Motor neuron (in vitro differentiated cells): ENCODE results near the gene EYA3. TPM values are rescaled to one million over a fixed set of nuclear protein-coding genes. Genes with fewer than 3 reads are reported as not detected.
A peak's percentile ranks its signal among the peaks of the same experiment; 100 is the strongest.

Experiments
- ATAC-seq, 8 experiments: fragments of 200-7000 bp; cut with Tn5 transposase; replicated peaks in 6 of 8; 2 replicates each; pipeline ENCODE4 v1.8.0; 2021; ENCODE audit warnings: mild to moderate bottlenecking in 8 of 8, moderate library complexity in 8 of 8
- H3K27ac ChIP-seq, 2 donors: fragments of 250-450 bp; sonication (Bioruptor Pico); 2 replicates each; pipeline ENCODE4 v1.9.0; 2021; ENCODE audit warnings: antibody characterized with exemption in 2 of 2, mild to moderate bottlenecking in 2 of 2, moderate library complexity in 1 of 2
- H3K4me1 ChIP-seq, 2 donors: fragments of 250-450 bp; sonication (Bioruptor Pico); replicated peaks in 1 of 2; 2 replicates each; pipeline ENCODE4 v1.6.1; 2021; ENCODE audit warnings: antibody characterized with exemption in 2 of 2, mild to moderate bottlenecking in 2 of 2, moderate library complexity in 1 of 2
- H3K4me3 ChIP-seq, 5 donors: fragments of 250-450 bp; sonication (Bioruptor Pico); 2 replicates each; pipeline ENCODE4 v1.9.0; 2021; ENCODE audit warnings: antibody characterized with exemption in 5 of 5, mild to moderate bottlenecking in 5 of 5, moderate library complexity in 4 of 5
- WGBS, 10 experiments: fragments of 450-650 bp; shearing (Covaris generic); methylation state at CpG; one replicate each; pipeline ENCODE4 v1.0.0; 2022; 5-methylcytosine and 5-hydroxymethylcytosine counted together
- in situ Hi-C, 9 experiments: fragments of 400-800 bp; cut with MboI; loops; one replicate each; pipeline ENCODE4 v1.15.0; 2021; ENCODE audit warnings: low sequenced_read_pairs in 9 of 9, low pct_unique_long_range_greater_than_20kb in 2 of 9; ENCODE audit not compliant: unreplicated experiment in 9 of 9
- total RNA-seq, 8 experiments: library from RNA; unstranded; fragments of 300-600 nt; gene quantifications; 2 replicates each; pipeline versions ENCODE4 v1.2.3 to v1.2.4, GENCODE V29; 2022

Gene EYA3
- total RNA-seq, 8 experiments from 2014 or later, result 11.2 to 30.3 (median 19.6) TPM

DNA sequence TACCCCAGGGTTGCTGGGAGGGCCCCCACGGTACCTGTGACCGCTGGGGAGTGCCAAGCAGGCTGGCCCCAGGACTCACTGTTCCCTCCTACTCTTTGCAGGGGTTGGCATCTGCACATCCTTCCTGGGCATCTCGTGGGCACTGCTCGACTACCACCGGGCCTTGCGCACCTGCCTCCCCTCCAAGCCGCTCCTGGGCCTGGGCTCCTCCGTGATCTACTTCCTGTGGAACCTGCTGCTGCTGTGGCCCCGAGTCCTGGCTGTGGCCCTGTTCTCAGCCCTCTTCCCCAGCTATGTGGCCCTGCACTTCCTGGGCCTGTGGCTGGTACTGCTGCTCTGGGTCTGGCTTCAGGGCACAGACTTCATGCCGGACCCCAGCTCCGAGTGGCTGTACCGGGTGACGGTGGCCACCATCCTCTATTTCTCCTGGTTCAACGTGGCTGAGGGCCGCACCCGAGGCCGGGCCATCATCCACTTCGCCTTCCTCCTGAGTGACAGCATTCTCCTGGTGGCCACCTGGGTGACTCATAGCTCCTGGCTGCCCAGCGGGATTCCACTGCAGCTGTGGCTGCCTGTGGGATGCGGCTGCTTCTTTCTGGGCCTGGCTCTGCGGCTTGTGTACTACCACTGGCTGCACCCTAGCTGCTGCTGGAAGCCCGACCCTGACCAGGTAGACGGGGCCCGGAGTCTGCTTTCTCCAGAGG is 121.9 kb downstream of the EYA3 start:
- Histone ChIP-seq H3K4me3 (no peak overlapping the region), H3K27ac (no peak overlapping the region), H3K4me1 (peaks cover 0 to under 1% of the 10 kb centered on the region in 2 donors)
- in situ Hi-C loops, result loop anchor here in 1 of 9 experiments (25.0 kb wide), 1 partner anchor 104 kb away; the partner anchor contains the start of gene THEMIS2
- WGBS, 10 experiments, result 86 to 100% (median 94%) methylated on average over 2 to 19 of the region's 24 CpGs; no CpG with 5 or more reads in 2 of the 10 experiments
- ATAC-seq, result no peak

DNA sequence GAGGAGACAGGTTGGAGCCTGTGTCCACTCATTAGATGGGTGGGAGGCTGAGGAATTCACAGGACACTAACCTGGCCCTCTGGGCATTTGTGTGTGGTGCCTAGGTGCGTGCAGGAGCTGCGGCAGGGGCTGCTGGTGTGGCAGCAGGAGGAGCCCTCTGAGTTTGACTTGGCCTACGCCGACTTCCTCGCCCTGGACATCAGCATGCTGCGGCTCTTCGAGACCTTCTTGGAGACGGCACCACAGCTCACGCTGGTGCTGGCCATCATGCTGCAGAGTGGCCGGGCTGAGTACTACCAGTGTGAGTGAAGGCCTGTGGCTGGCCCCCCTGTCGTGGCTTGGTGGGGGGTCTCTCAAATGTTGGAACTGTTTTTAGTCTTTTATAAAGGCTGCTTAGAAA is 125.0 kb downstream of the EYA3 start:
- peaks cover 0 to 4% of the 10 kb centered on the region in 2 donors for H3K4me1 ChIP-seq
- H3K27ac ChIP-seq, result no peak overlapping the region
- 90 to 95% methylated on average over 2 to 7 of the region's 11 CpGs; no CpG with 5 or more reads in 8 of the 10 experiments for WGBS, 10 experiments
- in situ Hi-C loops, result loop anchor here in 1 of 9 experiments (25.0 kb wide), 1 partner anchor 101 kb away; the partner anchor contains the start of gene THEMIS2
- no peak for ATAC-seq
- no peak overlapping the region for H3K4me3 ChIP-seq

DNA sequence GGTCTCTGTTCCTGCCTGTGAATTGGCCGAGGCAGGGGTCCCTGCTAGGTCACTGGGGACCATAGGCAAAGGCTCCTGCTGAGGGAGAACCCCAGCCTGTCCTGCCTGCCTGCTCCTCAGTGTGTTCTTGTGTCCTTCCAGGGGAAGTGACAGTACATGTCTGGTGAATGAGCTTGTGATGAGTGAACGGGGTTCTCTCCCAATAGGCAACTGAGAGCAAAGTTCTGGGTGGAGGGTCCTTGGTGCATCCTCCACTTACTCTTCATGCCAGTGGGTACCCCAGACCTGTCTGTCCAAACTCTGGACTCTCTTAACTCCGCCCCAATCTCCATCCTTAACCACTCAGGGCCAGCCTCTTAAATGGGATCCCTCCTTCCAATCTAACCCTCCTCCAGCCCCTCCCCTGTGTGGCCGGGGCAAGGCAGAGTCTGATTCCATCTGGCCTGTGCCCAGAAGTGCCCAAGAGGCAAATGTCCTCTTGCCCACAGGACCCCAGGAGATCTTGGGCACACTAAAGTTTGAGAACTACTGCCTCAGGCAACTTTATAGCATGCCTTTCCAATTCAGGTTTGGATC is 126.7 kb downstream of the EYA3 start:
- 23 to 100% (median 69%) methylated on average over 1 to 4 of the region's 4 CpGs; no CpG with 5 or more reads in 3 of the 10 experiments for WGBS, 10 experiments
- H3K4me3 ChIP-seq, result no peak overlapping the region
- peak in 1 of 8 experiments; percentile 5 for ATAC-seq
- H3K4me1 ChIP-seq, result peaks cover 0 to 4% of the 10 kb centered on the region in 2 donors
- in situ Hi-C loops, result loop anchor here in 1 of 9 experiments (25.0 kb wide), 1 partner anchor 99 kb away; the partner anchor contains the start of gene THEMIS2
- H3K27ac ChIP-seq, result no peak overlapping the region

DNA sequence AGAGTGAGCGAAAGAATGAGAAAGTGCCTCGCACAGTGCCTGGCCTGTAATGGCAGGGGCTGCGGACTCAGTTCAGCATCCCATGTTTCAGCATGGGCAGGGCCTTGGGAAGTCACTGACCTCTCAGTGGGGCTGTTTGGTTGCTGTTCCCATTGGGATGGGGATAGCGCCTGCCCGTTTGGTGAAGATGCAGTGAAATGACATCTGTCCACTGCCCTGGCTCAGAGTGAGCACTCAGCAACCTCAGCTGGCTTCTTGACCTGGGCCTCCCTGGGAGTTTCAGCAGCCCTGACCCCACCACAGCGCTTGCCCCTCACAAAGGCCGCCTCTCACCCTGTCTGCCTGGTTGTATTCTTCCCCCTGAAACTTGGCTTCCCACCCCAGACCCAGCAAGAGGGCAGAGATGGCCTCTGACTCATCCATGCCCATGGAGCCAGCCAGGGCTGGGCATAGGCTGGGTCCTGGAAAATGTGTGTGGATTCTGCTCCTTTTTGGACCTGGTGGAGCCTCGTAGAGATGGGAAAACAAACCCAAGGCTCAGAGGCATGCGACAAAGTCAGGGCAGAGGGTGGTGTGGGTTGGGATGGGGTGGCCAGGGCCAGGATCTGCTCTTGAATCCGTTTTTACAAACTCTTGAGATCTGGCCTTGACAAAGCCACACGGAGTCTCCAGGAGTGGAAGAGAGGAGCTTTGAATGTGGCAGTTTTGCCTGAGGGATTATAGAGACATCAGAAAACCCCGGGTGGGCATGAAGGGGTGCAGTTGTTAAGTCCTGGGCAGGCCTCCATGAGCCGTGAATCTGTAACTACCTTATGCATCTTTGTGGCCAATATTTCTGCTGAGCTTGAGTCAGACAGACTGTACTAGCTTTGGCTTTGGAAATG is 127.4 kb downstream of the EYA3 start:
- 0 to 100% (median 80%) methylated on average over 1 to 13 of the region's 13 CpGs; no CpG with 5 or more reads in 1 of the 10 experiments for WGBS, 10 experiments
- in situ Hi-C loops, result loop anchor here in 1 of 9 experiments (25.0 kb wide), 1 partner anchor 99 kb away; the partner anchor contains the start of gene THEMIS2
- peak in 1 of 8 experiments; percentile 3 for ATAC-seq
- H3K4me1 ChIP-seq, result peaks cover 0 to 4% of the 10 kb centered on the region in 2 donors
- H3K27ac ChIP-seq, result no peak overlapping the region
- no peak overlapping the region for H3K4me3 ChIP-seq

DNA sequence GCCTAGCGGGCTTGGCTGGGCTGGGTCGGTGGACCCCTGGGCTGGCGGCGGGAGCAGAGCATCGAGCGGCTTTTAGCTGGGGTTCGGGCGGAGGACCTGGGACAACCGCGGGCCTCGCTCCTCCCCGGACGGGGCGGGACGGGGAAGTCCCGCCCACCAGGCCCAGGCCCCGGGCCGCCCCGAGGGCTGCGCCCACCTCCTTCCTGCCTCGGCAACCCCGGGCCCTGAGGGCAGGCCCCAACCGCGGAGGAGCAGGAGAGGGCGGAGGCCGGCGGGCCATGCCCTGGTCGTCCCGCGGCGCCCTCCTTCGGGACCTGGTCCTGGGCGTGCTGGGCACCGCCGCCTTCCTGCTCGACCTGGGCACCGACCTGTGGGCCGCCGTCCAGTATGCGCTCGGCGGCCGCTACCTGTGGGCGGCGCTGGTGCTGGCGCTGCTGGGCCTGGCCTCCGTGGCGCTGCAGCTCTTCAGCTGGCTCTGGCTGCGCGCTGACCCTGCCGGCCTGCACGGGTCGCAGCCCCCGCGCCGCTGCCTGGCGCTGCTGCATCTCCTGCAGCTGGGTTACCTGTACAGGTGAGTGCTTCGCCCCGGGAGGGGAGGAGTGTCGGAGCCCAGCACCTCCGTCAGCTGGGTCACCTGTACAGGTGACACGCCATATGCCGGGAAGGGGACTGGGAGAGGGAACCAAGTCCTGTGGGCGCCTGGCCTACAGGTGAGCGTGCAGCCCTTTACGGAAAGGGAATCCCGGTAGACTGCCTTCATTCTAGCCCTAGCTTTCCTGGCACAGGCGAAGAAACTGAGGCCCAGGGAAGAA is 128.4 kb downstream of the EYA3 start, which contains the start of gene XKR8:
XKR8 (plus strand) TSS at position 182 of the 812 bp plus-strand sequence; CDS start at position 279, 97 bp downstream.
- in situ Hi-C loops, result loop anchor here in 1 of 9 experiments (25.0 kb wide), 1 partner anchor 98 kb away; the partner anchor contains the start of gene THEMIS2
- Histone ChIP-seq H3K4me1 (peaks cover 0 to 4% of the 10 kb centered on the region in 2 donors), H3K4me3 (peak within 1 kb of the TSS in 4 of 5 donors; percentile 15 to 36 (median 23)), H3K27ac (no peak within 1 kb of the TSS)
- WGBS, 10 experiments, result 4 to 82% (median 26%) methylated on average over 1 to 33 of the region's 68 CpGs; no CpG with 5 or more reads in 2 of the 10 experiments
- peak; percentile 57 to 93 (median 86) for ATAC-seq

DNA sequence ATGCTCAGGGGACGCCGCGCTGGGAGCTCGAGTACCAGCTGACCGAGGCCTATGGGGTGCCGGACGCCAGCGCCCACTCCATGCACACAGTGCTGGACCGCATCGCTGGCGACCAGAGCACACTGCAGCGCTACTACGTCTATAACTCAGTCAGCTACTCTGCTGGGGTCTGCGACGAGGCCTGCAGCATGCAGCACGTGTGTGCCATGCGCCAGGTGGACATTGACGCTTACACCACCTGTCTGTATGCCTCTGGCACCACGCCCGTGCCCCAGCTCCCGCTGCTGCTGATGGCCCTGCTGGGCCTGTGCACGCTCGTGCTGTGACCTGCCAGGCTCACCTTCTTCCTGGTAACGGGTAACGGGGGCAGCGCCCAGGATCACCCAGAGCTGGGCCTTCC is 129.9 kb downstream of the EYA3 start:
- ATAC-seq, result no peak
- Histone ChIP-seq H3K27ac (no peak overlapping the region), H3K4me1 (peaks cover 0 to 4% of the 10 kb centered on the region in 2 donors), H3K4me3 (no peak overlapping the region)
- 67 to 100% (median 97%) methylated on average over 1 to 13 of the region's 26 CpGs; no CpG with 5 or more reads in 6 of the 10 experiments for WGBS, 10 experiments
- in situ Hi-C loops, result loop anchor here in 1 of 9 experiments (25.0 kb wide), 1 partner anchor 96 kb away; the partner anchor contains the start of gene THEMIS2

DNA sequence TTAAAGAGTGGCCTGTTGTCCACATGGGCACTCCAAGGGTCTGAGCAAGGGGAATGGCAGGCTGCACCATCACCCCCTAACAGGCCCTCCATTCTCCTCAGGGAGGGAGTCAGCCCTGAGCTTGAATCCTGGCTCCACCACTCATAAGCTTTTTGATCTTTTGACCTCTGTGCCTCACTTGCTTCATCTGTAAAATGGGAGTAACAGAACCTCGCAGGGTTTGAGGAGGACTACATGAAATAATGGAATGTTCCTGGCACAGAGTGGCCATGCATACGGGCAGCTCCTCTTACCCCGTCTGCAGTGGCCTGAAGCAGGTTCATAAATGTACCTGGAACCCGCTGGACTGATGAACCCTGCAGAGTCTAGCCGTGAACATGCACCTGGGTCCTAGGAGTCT is 130.8 kb downstream of the EYA3 start:
- H3K27ac ChIP-seq, result no peak overlapping the region
- no peak for ATAC-seq
- H3K4me3 ChIP-seq, result no peak overlapping the region
- in situ Hi-C loops, result loop anchor here in 1 of 9 experiments (25.0 kb wide), 1 partner anchor 95 kb away; the partner anchor contains the start of gene THEMIS2
- peaks cover 0 to 4% of the 10 kb centered on the region in 2 donors for H3K4me1 ChIP-seq
- WGBS, 10 experiments, result 90 to 100% (median 100%) methylated on average over 1 to 5 of the region's 5 CpGs; no CpG with 5 or more reads in 3 of the 10 experiments

DNA sequence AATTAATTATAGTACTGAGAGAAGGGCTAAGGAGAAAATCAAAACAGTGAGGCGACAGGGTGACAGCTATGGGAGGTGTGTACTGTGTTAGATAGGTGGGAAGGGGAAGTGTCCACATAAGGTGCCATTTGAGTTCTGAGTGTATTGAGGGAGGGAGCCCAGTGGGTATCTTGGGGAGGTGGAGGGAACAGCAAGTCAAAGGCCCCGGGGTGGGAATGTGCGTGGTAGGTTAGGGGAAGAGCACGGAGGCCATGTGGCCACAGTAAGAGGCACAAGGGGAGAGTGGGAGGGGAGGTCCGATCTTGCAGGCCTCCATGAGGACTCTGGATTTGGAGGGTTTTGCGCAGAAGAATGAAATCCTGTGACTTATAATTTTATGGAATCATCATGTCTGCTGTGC is 131.6 kb downstream of the EYA3 start:
- Histone ChIP-seq H3K4me1 (peaks cover 0 to 4% of the 10 kb centered on the region in 2 donors), H3K27ac (no peak overlapping the region), H3K4me3 (no peak overlapping the region)
- 70 to 90% (median 80%) methylated on average over 2 to 6 of the region's 6 CpGs; no CpG with 5 or more reads in 5 of the 10 experiments for WGBS, 10 experiments
- no peak for ATAC-seq
- in situ Hi-C loops, result loop anchor here in 1 of 9 experiments (25.0 kb wide), 1 partner anchor 94 kb away; the partner anchor contains the start of gene THEMIS2

DNA sequence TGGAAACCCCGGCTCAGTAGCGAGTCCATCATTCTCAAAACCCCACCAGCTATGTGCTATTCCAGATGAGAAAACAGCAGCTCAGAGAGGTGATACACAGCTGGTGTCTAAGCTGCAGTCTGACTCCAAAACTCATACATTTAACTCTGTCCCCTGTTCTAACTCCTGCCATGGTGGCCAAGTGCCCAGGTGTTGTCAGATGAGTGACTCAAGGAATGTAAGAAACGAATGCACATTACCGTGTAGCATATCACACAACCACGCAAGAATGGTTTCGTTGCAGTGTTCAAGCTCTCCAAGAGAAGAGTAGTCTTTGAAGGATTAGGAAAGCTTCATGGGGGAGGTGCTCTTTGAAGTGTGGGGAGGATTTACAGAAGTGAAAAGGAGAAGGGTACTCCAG is 133.3 kb downstream of the EYA3 start:
- 44 to 87% (median 76%) methylated on average over 3 to 6 of the region's 6 CpGs; no CpG with 5 or more reads in 4 of the 10 experiments for WGBS, 10 experiments
- Histone ChIP-seq H3K27ac (no peak overlapping the region), H3K4me1 (peaks cover 0 to 4% of the 10 kb centered on the region in 2 donors), H3K4me3 (no peak overlapping the region)
- in situ Hi-C loops, result loop anchor here in 1 of 9 experiments (25.0 kb wide), 1 partner anchor 93 kb away; the partner anchor contains the start of gene THEMIS2
- no peak for ATAC-seq

DNA sequence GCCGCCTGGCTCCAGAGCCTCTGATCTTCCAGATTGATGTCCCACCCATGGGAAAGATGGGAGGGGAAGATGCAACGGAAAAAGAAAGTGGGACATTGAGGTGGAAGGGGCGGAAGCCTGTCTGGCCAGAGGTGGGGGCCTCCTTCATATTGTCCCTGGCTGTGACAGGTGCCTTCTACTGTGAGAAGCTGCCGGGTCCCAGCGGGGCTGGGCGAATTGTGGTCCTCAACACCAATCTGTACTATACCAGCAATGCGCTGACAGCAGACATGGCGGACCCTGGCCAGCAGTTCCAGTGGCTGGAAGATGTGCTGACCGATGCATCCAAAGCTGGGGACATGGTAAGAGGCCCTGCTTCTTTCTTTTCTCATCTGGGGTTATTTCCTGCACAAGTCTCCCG is 134.2 kb downstream of the EYA3 start:
- 43 to 100% (median 84%) methylated on average over 1 to 8 of the region's 10 CpGs; no CpG with 5 or more reads in 4 of the 10 experiments for WGBS, 10 experiments
- Histone ChIP-seq H3K27ac (no peak overlapping the region), H3K4me1 (no peaks in the 10 kb centered on the region), H3K4me3 (no peak overlapping the region)
- in situ Hi-C loops, result loop anchor here in 1 of 9 experiments (25.0 kb wide), 1 partner anchor 92 kb away; the partner anchor contains the start of gene THEMIS2
- ATAC-seq, result no peak

DNA sequence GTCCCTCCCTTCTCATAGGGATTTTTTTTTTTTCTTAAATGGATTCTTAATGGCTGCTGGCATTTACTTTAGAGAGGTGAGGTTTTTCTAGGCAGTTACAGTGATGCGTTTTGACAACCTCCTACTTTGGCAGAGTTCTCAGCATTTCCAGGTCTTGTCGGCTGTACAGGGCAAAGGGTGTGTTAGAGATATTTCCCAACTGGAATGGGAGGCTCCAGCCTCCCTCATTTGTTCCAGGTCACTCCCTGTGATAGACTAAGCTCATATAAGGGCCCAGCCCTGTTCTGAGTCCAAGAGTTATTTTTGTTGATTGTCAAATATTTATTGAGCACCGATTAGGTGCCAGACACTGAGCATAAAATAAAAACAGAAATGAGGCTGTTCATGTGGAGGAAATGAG is 136.3 kb downstream of the EYA3 start:
- peak in 2 of 8 experiments; percentile 67 to 95 for ATAC-seq
- in situ Hi-C loops, result loop anchor here in 1 of 9 experiments (25.0 kb wide), 1 partner anchor 90 kb away; the partner anchor contains the start of gene THEMIS2
- Histone ChIP-seq H3K27ac (no peak overlapping the region), H3K4me1 (no peaks in the 10 kb centered on the region), H3K4me3 (no peak overlapping the region)
- WGBS, 10 experiments, result 10 to 100% (median 82%) methylated on average over 1 to 3 of the region's 3 CpGs; no CpG with 5 or more reads in 1 of the 10 experiments
